IPS DF 6.9 (cell line): ENCODE measurements around the gene BLOC1S6.

ENCODE experiments used
- DNase-seq: peaks from one replicate; pipeline ENCODE4 v3.0.0-alpha.2; 2013; ENCODE audit warnings: low read depth, low spot score
- H3K27ac ChIP-seq: one replicate; pipeline ENCODE4 v1.5.1; 2013; ENCODE audit warnings: low read length, control low read depth
- H3K27me3 ChIP-seq: 2 replicates; pipeline ENCODE4 v1.6.1; 2013; ENCODE audit warnings: mild to moderate bottlenecking, low read length; ENCODE audit not compliant: control insufficient read depth, insufficient read depth
- H3K36me3 ChIP-seq: 2 replicates; pipeline ENCODE4 v1.6.1; 2013; ENCODE audit warnings: low read length; ENCODE audit not compliant: control insufficient read depth, insufficient read depth
- H3K4me1 ChIP-seq: 2 replicates; pipeline ENCODE4 v1.6.1; 2013; ENCODE audit warnings: low read length; ENCODE audit not compliant: control insufficient read depth, insufficient read depth
- H3K4me3 ChIP-seq: 2 replicates; pipeline ENCODE4 v1.5.1; 2013; ENCODE audit warnings: mild to moderate bottlenecking, low read length
- H3K9me3 ChIP-seq: 2 replicates; pipeline ENCODE4 v1.6.1; 2013; ENCODE audit warnings: low read length, inconsistent platforms; ENCODE audit not compliant: control insufficient read depth, insufficient read depth
- WGBS: extraction: QIAGEN DNeasy Blood & Tissue Kit; methylation state at CpG from one replicate; pipeline ENCODE4 v1.1.7; 2013; ENCODE audit warnings: mixed read lengths, missing lambda C conversion rate; ENCODE audit not compliant: insufficient read length, insufficient coverage; 5-methylcytosine and 5-hydroxymethylcytosine counted together

BLOC1S6 gene

GRCh38 chr15:45587095-45587862, at the start of gene BLOC1S6:
Gene BLOC1S6, plus strand, starts transcription at chr15:45587379. Its CDS starts 65 bp downstream, at chr15:45587444.
- no peaks in the 10 kb centered on the region for H3K4me1 ChIP-seq
- H3K4me3 ChIP-seq = peak within 1 kb of the TSS; percentile 79; the same call in 1 of the 2 replicates
- no peaks in the 10 kb centered on the region for H3K9me3 ChIP-seq
- DNase-seq = peak; percentile 82
- H3K27me3 ChIP-seq = no peaks in the 10 kb centered on the region
- no peaks in the 10 kb centered on the region for H3K36me3 ChIP-seq
- no peak within 1 kb of the TSS for H3K27ac ChIP-seq
- WGBS = no CpG with 5 or more reads among the region's 62 CpGs

GRCh38 chr15:45539680-45540079, 47.5 kb upstream of the BLOC1S6 start:
- no peak for DNase-seq
- Histone ChIP-seq H3K27ac (no peak overlapping the region), H3K4me1 (no peaks in the 10 kb centered on the region), H3K27me3 (no peaks in the 10 kb centered on the region), H3K36me3 (no peaks in the 10 kb centered on the region), H3K4me3 (no peak overlapping the region), H3K9me3 (no peaks in the 10 kb centered on the region)
- no CpG with 5 or more reads among the region's 3 CpGs for WGBS

- no peaks in the 10 kb centered on the region for H3K36me3 ChIP-seq
- H3K9me3 ChIP-seq = no peaks in the 10 kb centered on the region
- no peaks in the 10 kb centered on the region for H3K4me1 ChIP-seq
- no CpG with 5 or more reads among the region's 1 CpG for WGBS
- no peak for DNase-seq
- H3K27me3 ChIP-seq = no peaks in the 10 kb centered on the region
- H3K27ac ChIP-seq = no peak overlapping the region
- no peak overlapping the region for H3K4me3 ChIP-seq
These were observed 46.6 kb upstream of the BLOC1S6 start for GRCh38 chr15:45540531-45540930.

GRCh38 chr15:45543051-45543450, 44.1 kb upstream of the BLOC1S6 start:
- Histone ChIP-seq H3K36me3 (no peaks in the 10 kb centered on the region), H3K27ac (no peak overlapping the region), H3K9me3 (no peaks in the 10 kb centered on the region), H3K4me1 (peaks cover 1% of the 10 kb centered on the region; the same call in 1 of the 2 replicates), H3K27me3 (no peaks in the 10 kb centered on the region), H3K4me3 (no peak overlapping the region)
- no peak for DNase-seq
- no CpG with 5 or more reads among the region's 3 CpGs for WGBS

- Histone ChIP-seq H3K27me3 (no peaks in the 10 kb centered on the region), H3K27ac (no peak overlapping the region), H3K36me3 (no peaks in the 10 kb centered on the region), H3K9me3 (no peaks in the 10 kb centered on the region), H3K4me3 (no peak overlapping the region), H3K4me1 (peaks cover 1% of the 10 kb centered on the region; the same call in 1 of the 2 replicates)
- no peak for DNase-seq
- no CpG with 5 or more reads among the region's 4 CpGs for WGBS
These were observed 42.7 kb upstream of the BLOC1S6 start for GRCh38 chr15:45544266-45545023.

GRCh38 chr15:45546789-45547188, 40.4 kb upstream of the BLOC1S6 start:
- no peak overlapping the region for H3K4me3 ChIP-seq
- no peaks in the 10 kb centered on the region for H3K36me3 ChIP-seq
- H3K9me3 ChIP-seq = no peaks in the 10 kb centered on the region
- no peaks in the 10 kb centered on the region for H3K27me3 ChIP-seq
- DNase-seq = no peak
- no CpG with 5 or more reads among the region's 7 CpGs for WGBS
- no peak overlapping the region for H3K27ac ChIP-seq
- peaks cover 1% of the 10 kb centered on the region; the same call in 1 of the 2 replicates for H3K4me1 ChIP-seq

- Histone ChIP-seq H3K27me3 (no peaks in the 10 kb centered on the region), H3K36me3 (no peaks in the 10 kb centered on the region), H3K27ac (no peak overlapping the region), H3K4me1 (peaks cover 1% of the 10 kb centered on the region; the same call in 1 of the 2 replicates), H3K9me3 (no peaks in the 10 kb centered on the region), H3K4me3 (no peak overlapping the region)
- no CpG with 5 or more reads among the region's 17 CpGs for WGBS
- no peak for DNase-seq
These were observed 38.2 kb upstream of the BLOC1S6 start for GRCh38 chr15:45548753-45549520.

- Histone ChIP-seq H3K4me3 (no peak overlapping the region), H3K4me1 (peaks cover 1% of the 10 kb centered on the region; the same call in 1 of the 2 replicates), H3K36me3 (no peaks in the 10 kb centered on the region), H3K27me3 (no peaks in the 10 kb centered on the region), H3K9me3 (no peaks in the 10 kb centered on the region), H3K27ac (no peak overlapping the region)
- WGBS = no CpG with 5 or more reads among the region's 9 CpGs
- DNase-seq = no peak
These were observed 37.5 kb upstream of the BLOC1S6 start for GRCh38 chr15:45549541-45550220.

GRCh38 chr15:45550436-45550835, 36.7 kb upstream of the BLOC1S6 start:
- no peak overlapping the region for H3K27ac ChIP-seq
- no peak overlapping the region for H3K4me3 ChIP-seq
- no CpG with 5 or more reads among the region's 3 CpGs for WGBS
- H3K27me3 ChIP-seq = no peaks in the 10 kb centered on the region
- H3K4me1 ChIP-seq = peaks cover 1% of the 10 kb centered on the region; the same call in 1 of the 2 replicates
- no peaks in the 10 kb centered on the region for H3K9me3 ChIP-seq
- DNase-seq = no peak
- H3K36me3 ChIP-seq = no peaks in the 10 kb centered on the region
